Glomerular endothelial cell (primary cell): Measurements from ENCODE around the gene SCAPER. TPM values are rescaled to one million over a fixed set of nuclear protein-coding genes. Genes with fewer than 3 reads are reported as not detected.
A peak's percentile ranks its signal among the peaks of the same experiment; 100 is the strongest.
"Not testable (repeated sequence)": the region's sequence is repeated elsewhere in the genome, so short reads cannot be mapped to it uniquely, and the experiment has no call there.

Experiments
- DNase-seq: peaks from one replicate; pipeline ENCODE4 v3.0.0-alpha.2; 2011; ENCODE audit warnings: low read depth, low spot score; ENCODE audit errors: extremely low read depth
- total RNA-seq: library from RNA; depleted of rRNA; stranded (reverse); fragments of >200 nt; gene quantifications from 2 replicates; pipeline ENCODE4 v1.2.3, GENCODE V29; 2015

The SCAPER gene
- total RNA-seq, 1 donor from 2014 or later = 13.8 TPM

- no peak for DNase-seq
These were observed 11.2 kb upstream of the SCAPER start for GRCh38 chr15:76916369-76916768.

DNA sequence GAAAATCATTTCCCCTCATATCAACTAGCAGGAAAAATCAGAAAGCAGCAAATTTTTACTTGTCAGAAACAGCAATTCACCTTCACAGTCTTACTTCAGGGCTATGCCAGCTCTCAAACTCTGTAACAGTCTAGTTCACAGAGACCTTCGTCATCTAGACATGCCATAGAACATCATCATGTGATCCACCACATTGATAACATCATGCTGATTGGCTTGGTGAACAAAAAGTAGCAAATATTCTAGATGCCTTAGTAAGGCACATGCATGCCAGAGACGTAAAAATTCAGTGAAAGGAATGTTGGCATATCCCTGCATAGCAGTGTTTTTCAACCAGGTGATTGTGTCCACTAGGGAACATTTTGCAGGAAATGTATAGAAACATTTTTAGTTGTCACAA is 8.6 kb upstream of the SCAPER start:
- no peak for DNase-seq

DNA sequence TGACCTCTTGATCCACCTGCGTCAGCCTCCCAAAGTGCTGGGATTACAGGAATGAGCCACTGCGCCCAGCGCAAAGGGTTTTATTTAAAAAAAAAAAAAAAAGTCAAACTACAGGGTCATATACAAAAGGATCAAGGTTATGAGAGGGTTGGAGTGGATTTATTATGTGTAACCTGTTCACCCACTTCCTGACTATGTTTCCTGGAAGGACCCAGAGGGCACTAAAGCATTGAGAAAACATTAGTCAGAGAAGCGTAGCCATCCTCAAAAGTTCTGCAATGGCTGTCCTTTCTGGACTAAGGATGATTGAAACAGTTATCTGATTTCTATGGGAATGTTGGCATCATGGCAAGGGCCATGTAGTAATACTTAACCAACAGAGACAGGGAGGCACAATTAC is 7.3 kb upstream of the SCAPER start:
- no peak for DNase-seq

DNA sequence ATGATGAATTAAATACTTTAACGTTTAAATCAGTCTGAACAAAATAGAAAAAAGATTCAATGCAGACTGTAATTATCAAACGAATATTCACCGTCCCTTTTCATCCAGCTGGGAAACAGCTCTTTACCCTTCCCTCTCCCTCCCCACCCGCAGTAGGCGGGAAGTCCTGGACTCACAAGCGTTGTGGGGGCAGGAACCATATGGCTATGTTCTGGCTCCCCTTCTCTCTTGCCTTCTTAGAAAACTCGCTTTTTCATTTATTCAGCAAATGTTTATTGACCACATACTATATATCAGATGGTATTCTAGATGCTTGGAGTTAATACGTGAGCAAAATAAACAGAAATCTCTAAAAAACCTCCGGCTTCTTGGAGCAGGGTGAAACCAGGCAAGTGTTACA is 715 bp upstream of the SCAPER start:
- DNase-seq = no peak

DNA sequence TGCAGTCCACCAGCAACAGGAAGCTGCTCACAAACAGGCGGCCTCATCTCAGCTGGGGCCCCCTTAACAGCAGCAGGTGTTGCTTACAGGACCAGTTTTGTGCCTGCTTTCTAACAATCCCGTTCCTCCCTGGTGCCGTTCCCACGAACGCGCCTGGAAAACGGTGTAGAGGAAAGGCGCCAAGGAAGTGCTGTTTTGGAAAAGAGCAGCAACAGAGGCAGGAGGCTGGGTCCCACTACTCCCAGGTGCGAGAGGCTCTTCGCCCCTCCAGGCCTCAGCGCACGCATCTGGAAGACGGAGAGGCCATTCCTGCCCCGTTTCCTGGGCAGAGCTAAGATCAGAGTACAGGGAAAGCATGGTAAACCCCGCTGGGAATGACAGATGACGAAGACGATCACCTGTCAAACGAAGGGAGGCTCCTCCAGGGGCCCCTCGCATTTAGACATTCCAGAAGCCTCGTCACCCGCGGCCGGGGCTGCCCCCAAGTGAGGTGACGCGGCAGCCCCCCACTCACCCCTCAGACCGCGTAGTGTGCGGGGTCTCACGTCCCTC is 603 bp downstream of the SCAPER start:
- no peak for DNase-seq

GRCh38 chr15:76903251-76903681 is 1.9 kb downstream of the SCAPER start:
- DNase-seq = no peak

GRCh38 chr15:76901965-76902364 is 3.2 kb downstream of the SCAPER start:
- DNase-seq = no peak

DNA sequence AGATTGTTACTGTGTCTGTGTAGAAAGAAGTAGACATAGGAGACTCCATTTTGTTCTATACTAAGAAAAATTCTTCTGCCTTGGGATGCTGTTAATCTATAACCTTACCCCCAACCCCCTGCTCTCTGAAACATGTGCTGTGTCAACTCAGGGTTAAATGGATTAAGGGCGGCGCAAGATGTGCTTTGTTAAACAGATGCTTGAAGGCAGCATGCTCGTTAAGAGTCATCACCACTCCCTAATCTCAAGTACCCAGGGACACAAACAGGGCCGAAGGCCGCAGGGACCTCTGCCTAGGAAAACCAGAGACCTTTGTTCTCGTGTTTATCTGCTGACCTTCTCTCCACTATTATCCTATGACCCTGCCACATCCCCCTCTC is 5.2 kb downstream of the SCAPER start:
- not testable (repeated sequence) for DNase-seq

- DNase-seq = not testable (repeated sequence)
These were observed 5.8 kb downstream of the SCAPER start for GRCh38 chr15:76899176-76899930.

GRCh38 chr15:76898102-76898501 is 7.0 kb downstream of the SCAPER start:
- DNase-seq = no peak

DNA sequence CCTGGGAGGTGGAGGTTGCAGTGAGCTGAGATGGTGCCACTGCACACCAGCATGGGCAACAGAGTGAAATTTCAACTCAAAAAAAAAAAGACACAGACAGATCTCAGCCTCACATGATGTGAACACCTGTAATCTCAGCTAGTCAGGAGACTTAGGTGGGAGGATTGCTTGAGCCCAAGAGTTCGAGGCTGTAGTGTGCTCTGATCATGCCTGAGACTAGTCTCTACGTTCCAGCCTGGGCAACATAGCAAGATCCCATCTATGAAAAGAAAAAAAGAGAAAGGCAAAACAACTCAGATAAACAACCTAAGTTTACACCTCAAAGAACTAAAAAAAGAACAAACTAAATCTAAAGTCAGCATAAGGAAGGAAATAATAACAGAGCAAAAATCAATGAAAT is 11.0 kb downstream of the SCAPER start:
- DNase-seq = no peak

DNA sequence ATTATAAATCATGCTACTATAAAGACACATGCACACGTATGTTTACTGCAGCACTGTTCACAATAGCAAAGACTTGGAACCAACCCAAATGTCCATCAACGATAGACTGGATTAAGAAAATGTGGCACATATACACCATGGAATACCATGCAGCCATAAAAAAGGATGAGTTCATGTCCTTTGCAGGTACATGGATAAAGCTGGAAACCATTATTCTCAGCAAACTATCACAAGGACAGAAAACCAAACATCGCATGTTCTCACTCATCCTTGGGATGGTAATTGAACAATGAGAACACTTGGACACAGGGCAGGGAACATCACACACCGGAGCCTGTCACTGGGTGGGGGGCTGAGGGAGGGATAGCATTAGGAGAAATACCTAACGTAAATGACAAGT is 12.3 kb downstream of the SCAPER start:
- DNase-seq = not testable (repeated sequence)

DNA sequence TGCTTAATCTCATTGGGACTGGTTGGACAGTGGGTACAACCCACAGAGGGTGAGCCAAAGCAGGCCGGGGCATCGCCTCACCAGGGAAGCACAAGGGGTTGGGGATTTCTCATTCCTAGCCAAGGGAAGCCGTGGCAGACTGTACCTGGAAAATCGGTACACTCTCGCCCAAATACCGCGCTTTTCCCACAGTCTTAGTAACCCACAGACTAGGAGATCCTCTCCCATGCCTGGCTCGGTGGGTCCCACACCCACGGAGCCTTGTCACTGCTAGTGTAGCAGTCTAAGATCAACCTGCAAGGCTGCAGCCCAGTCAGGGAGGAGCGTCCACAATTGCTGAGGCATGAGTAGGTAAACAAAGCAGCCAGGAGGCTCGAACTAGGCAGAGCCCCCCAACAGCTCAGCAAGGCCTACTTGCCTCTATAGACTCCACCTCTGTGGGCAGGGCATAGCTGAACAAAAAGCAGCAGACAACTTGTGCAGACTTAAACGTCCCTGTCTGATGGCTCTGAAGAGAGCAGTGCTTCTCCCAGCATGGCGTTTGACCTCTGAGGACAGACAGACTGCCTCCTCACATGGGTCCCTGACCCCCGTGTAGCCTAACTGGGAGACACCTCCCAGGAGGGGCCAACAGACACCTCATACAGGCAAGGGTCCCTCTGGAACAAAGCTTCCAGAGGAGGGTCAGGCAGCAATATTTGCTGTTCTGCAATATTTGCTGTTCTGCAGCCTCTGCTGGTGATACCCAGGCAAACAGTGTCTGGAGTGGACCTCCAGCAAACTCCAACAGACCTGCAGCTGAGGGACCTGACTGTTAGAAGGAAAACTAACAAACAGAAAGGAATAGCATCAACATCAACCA is 17.6 kb downstream of the SCAPER start:
- not testable (repeated sequence) for DNase-seq

DNA sequence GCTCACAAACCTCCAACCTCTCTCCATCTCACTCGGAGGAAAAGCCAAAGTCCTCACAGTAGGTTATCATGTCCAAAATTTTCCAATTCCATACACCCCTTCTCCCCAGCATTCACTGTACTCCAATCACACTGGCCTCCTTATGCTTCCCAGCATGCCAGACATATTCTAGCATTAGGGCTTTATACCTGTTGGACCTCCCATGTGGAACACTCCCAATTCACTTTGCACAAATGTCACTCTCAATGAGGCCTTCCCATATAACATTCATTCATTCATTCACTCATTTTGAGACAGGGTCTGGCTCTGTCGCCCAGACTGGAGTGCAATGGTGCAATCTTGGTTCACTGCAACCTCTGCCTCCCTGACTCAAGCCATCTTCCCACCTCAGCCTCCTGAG is 19.9 kb downstream of the SCAPER start:
- no peak for DNase-seq

DNA sequence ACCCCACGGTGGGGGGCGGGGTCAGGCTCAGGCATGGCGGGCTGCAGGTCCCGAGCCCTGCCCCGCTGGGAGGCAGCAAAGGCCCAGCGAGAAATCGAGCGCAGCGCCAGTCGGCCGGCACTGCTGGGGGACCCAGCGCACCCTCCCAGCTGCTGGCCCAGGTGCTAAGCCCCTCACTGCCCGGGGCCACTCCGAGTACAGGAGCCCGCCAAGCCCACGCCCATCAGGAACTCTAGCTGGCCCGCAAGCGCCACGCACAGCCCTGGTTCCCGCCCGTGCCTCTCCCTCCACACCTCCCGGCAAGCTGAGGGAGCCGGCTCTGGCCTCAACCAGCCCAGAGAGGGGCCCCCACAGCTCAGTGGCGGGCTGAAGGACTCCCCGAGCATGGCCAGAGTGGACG is 29.2 kb downstream of the SCAPER start:
- no peak for DNase-seq

- DNase-seq = not testable (repeated sequence)
These were observed 32.1 kb downstream of the SCAPER start for GRCh38 chr15:76873066-76873465.

GRCh38 chr15:76871930-76872329 is 33.2 kb downstream of the SCAPER start:
- DNase-seq = no peak

GRCh38 chr15:76868740-76869139 is 36.4 kb downstream of the SCAPER start:
- no peak for DNase-seq

GRCh38 chr15:76866716-76867321 is 38.3 kb downstream of the SCAPER start:
- DNase-seq = peak; percentile 25

- DNase-seq = no peak
These were observed 39.1 kb downstream of the SCAPER start for GRCh38 chr15:76866008-76866407.

GRCh38 chr15:76865548-76865991 is 39.6 kb downstream of the SCAPER start:
- DNase-seq = no peak
